G401.6 (cell line): Measurements from ENCODE around the gene IQSEC3.

Experiments
- FAIRE-seq: peaks from 2 replicates; lab custom pipeline; 2012; peaks lifted over from hg19 to GRCh38; lab: Jason Lieb, UNC

IQSEC3 gene

GRCh38 chr12:138898-139534 lies 72.4 kb downstream of the IQSEC3 start:
- no peak for FAIRE-seq

GRCh38 chr12:139585-139984 lies 73.0 kb downstream of the IQSEC3 start:
- no peak for FAIRE-seq

GRCh38 chr12:140162-140561 lies 73.6 kb downstream of the IQSEC3 start:
- FAIRE-seq, result no peak

- FAIRE-seq, result no peak
These were observed 77.5 kb downstream of the IQSEC3 start for GRCh38 chr12:143964-144649.

GRCh38 chr12:144650-145284 lies 78.2 kb downstream of the IQSEC3 start:
- no peak for FAIRE-seq

- no peak for FAIRE-seq
These were observed 78.9 kb downstream of the IQSEC3 start for GRCh38 chr12:145369-145960.

- FAIRE-seq, result no peak
These were observed 80.7 kb downstream of the IQSEC3 start for GRCh38 chr12:147242-147641.

- FAIRE-seq, result no peak
These were observed 82.3 kb downstream of the IQSEC3 start for GRCh38 chr12:148676-149416.

- FAIRE-seq, result no peak
These were observed 85.0 kb downstream of the IQSEC3 start for GRCh38 chr12:151579-151978.

GRCh38 chr12:152440-152839 lies 85.9 kb downstream of the IQSEC3 start:
- no peak for FAIRE-seq

- no peak for FAIRE-seq
These were observed 86.6 kb downstream of the IQSEC3 start for GRCh38 chr12:153080-153746.

- FAIRE-seq, result no peak
These were observed 87.5 kb downstream of the IQSEC3 start for GRCh38 chr12:154058-154457.

- FAIRE-seq, result no peak
These were observed 88.4 kb downstream of the IQSEC3 start for GRCh38 chr12:155006-155405.

GRCh38 chr12:155646-156045 lies 89.1 kb downstream of the IQSEC3 start:
- no peak for FAIRE-seq

- FAIRE-seq, result no peak
These were observed 90.4 kb downstream of the IQSEC3 start for GRCh38 chr12:156945-157344.

- no peak for FAIRE-seq
These were observed 91.1 kb downstream of the IQSEC3 start for GRCh38 chr12:157644-158043.

- FAIRE-seq, result no peak
These were observed 92.7 kb downstream of the IQSEC3 start for GRCh38 chr12:159156-159782.

GRCh38 chr12:160858-161257 lies 94.3 kb downstream of the IQSEC3 start:
- FAIRE-seq, result no peak

GRCh38 chr12:161823-162222 lies 95.3 kb downstream of the IQSEC3 start:
- no peak for FAIRE-seq

GRCh38 chr12:162467-163307 lies 96.1 kb downstream of the IQSEC3 start:
- no peak for FAIRE-seq
